ENCODE measurements around the gene HAL.

Gene HAL

DNA sequence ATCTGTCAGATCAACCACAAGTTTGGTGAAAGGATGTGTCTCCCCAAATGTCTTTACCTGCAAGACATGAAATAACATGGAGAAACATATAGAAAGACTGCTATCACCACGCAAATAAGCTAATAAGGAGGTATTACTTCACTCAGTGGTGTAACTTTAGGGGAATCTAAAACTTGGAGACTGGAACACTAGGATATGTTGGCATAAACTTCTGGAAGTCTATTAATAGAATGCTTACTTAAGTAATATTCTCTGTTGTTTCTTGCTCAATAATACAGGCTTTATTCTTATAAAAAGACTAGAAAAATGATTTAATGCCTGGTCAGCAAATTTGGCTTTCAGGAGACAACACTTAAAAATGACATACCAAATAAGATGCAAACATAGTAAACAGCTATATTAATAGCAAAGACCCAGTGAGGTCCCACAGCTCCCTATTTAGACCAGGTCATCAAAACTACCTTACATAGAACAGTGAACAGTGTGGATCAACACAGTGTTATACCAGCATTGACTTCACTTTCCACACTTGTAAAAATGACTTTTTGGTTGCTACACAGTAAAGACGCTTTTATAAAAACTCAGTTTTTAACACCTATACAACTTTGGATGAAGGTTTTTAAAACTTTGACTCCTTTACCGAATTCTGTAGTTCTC is 18.9 kb upstream of the HAL start:
- Histone ChIP-seq H3K36me3 (ENCODE audit: control insufficient read depth, insufficient read depth, low read length) (peaks cover 14% of the 10 kb centered on the region), H3K9me3 (ENCODE audit: control insufficient read depth, low read length) (no peaks in the 10 kb centered on the region), H3K27ac (ENCODE audit: insufficient read depth, low read depth, low read length, poor library complexity, severe bottlenecking) (no peak overlapping the region), H3K4me3 (ENCODE audit: insufficient read depth, low read depth, low read length) (no peak overlapping the region), H3K27me3 (ENCODE audit: control insufficient read depth, insufficient read depth, low read length, poor library complexity, severe bottlenecking) (no peaks in the 10 kb centered on the region), H3K4me1 (ENCODE audit: control insufficient read depth, insufficient read depth, low read length) (no peaks in the 10 kb centered on the region)
- WGBS, 2 experiments = 89 to 95% methylated on average over 3 of the region's 3 CpGs

GRCh38 chr12:96007729-96008128 is 11.6 kb upstream of the HAL start:
- H3K4me3 ChIP-seq (ENCODE audit: insufficient read depth, low read depth, low read length) = no peak overlapping the region
- no peaks in the 10 kb centered on the region for H3K27me3 ChIP-seq (ENCODE audit: control insufficient read depth, insufficient read depth, low read length, poor library complexity, severe bottlenecking)
- no peaks in the 10 kb centered on the region for H3K4me1 ChIP-seq (ENCODE audit: control insufficient read depth, insufficient read depth, low read length)
- WGBS, 2 experiments = 79 to 80% methylated on average over 1 of the region's 1 CpG
- H3K36me3 ChIP-seq (ENCODE audit: control insufficient read depth, insufficient read depth, low read length) = peaks cover 26% of the 10 kb centered on the region
- H3K27ac ChIP-seq (ENCODE audit: insufficient read depth, low read depth, low read length, poor library complexity, severe bottlenecking) = no peak overlapping the region
- H3K9me3 ChIP-seq (ENCODE audit: control insufficient read depth, low read length) = no peaks in the 10 kb centered on the region

DNA sequence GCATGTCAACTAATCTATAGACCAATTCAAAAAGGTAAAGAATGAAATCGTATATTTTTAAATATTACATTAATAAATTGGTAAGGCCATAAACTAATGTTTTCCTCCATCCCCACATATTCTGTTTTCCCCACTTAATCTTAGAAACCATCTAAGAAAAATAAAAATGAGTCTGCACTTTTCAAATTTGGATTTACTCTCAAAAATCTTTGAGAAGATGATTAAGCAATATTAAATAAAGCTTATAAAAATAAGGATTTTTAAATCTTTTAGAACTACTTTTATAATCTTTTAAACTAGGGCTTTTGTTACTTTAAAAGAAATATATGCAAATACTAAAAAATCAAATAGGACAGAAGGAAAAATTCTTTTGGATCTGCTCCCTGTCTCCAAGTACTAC is 10.6 kb upstream of the HAL start:
- Histone ChIP-seq H3K4me3 (ENCODE audit: insufficient read depth, low read depth, low read length) (no peak overlapping the region), H3K36me3 (ENCODE audit: control insufficient read depth, insufficient read depth, low read length) (peaks cover 21% of the 10 kb centered on the region)
- WGBS, 2 experiments = no CpG with 5 or more reads among the region's 1 CpG

DNA sequence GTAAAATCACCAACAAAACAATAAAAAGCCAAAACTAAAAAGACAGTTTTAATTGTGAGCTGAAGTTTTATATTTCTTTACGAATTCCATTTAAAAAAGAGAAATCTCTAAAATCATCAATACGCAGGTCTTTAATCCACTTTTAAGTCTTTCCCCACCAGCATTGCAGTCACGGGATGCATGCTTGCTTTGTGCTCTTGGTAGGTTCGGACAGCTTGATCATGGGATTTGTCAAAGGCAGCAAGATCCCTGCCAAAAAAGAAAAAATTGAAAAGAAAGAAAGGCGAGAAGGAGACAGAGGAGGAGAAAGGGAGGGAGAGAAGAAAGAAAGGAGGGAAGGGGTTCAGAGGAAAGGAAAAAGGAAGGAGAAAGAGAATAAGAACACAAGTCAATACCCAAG is 4.7 kb upstream of the HAL start:
- Histone ChIP-seq H3K36me3 (ENCODE audit: control insufficient read depth, insufficient read depth, low read length) (peaks cover 10% of the 10 kb centered on the region), H3K4me1 (ENCODE audit: control insufficient read depth, insufficient read depth, low read length) (no peaks in the 10 kb centered on the region), H3K9me3 (ENCODE audit: control insufficient read depth, low read length) (no peaks in the 10 kb centered on the region), H3K27me3 (ENCODE audit: control insufficient read depth, insufficient read depth, low read length, poor library complexity, severe bottlenecking) (no peaks in the 10 kb centered on the region), H3K27ac (ENCODE audit: insufficient read depth, low read depth, low read length, poor library complexity, severe bottlenecking) (no peak overlapping the region), H3K4me3 (ENCODE audit: insufficient read depth, low read depth, low read length) (no peak overlapping the region)
- WGBS, 2 experiments = 86 to 92% methylated on average over 5 of the region's 5 CpGs

More for the DNA sequence above, 10.6 kb upstream of the HAL start:
- no peak overlapping the region for H3K27ac ChIP-seq (ENCODE audit: insufficient read depth, low read depth, low read length, poor library complexity, severe bottlenecking)
- no peaks in the 10 kb centered on the region for H3K4me1 ChIP-seq (ENCODE audit: control insufficient read depth, insufficient read depth, low read length)
- no peaks in the 10 kb centered on the region for H3K9me3 ChIP-seq (ENCODE audit: control insufficient read depth, low read length)
- no peaks in the 10 kb centered on the region for H3K27me3 ChIP-seq (ENCODE audit: control insufficient read depth, insufficient read depth, low read length, poor library complexity, severe bottlenecking)

GRCh38 chr12:95999484-95999883 is 3.3 kb upstream of the HAL start:
- Histone ChIP-seq H3K9me3 (ENCODE audit: control insufficient read depth, low read length) (no peaks in the 10 kb centered on the region), H3K36me3 (ENCODE audit: control insufficient read depth, insufficient read depth, low read length) (peaks cover 10% of the 10 kb centered on the region), H3K4me1 (ENCODE audit: control insufficient read depth, insufficient read depth, low read length) (no peaks in the 10 kb centered on the region), H3K27ac (ENCODE audit: insufficient read depth, low read depth, low read length, poor library complexity, severe bottlenecking) (no peak overlapping the region), H3K27me3 (ENCODE audit: control insufficient read depth, insufficient read depth, low read length, poor library complexity, severe bottlenecking) (no peaks in the 10 kb centered on the region), H3K4me3 (ENCODE audit: insufficient read depth, low read depth, low read length) (no peak overlapping the region)
- WGBS, 2 experiments = 82 to 83% methylated on average over 5 of the region's 5 CpGs

- WGBS, 2 experiments = 43% methylated on average over 7 of the region's 7 CpGs
- Histone ChIP-seq H3K9me3 (ENCODE audit: control insufficient read depth, low read length) (no peaks in the 10 kb centered on the region), H3K27ac (ENCODE audit: insufficient read depth, low read depth, low read length, poor library complexity, severe bottlenecking) (no peak overlapping the region), H3K4me1 (ENCODE audit: control insufficient read depth, insufficient read depth, low read length) (no peaks in the 10 kb centered on the region), H3K27me3 (ENCODE audit: control insufficient read depth, insufficient read depth, low read length, poor library complexity, severe bottlenecking) (no peaks in the 10 kb centered on the region), H3K36me3 (ENCODE audit: control insufficient read depth, insufficient read depth, low read length) (peaks cover 9% of the 10 kb centered on the region), H3K4me3 (ENCODE audit: insufficient read depth, low read depth, low read length) (no peak overlapping the region)
Measured at GRCh38 chr12:95998611-95999286, 2.6 kb upstream of the HAL start.

DNA sequence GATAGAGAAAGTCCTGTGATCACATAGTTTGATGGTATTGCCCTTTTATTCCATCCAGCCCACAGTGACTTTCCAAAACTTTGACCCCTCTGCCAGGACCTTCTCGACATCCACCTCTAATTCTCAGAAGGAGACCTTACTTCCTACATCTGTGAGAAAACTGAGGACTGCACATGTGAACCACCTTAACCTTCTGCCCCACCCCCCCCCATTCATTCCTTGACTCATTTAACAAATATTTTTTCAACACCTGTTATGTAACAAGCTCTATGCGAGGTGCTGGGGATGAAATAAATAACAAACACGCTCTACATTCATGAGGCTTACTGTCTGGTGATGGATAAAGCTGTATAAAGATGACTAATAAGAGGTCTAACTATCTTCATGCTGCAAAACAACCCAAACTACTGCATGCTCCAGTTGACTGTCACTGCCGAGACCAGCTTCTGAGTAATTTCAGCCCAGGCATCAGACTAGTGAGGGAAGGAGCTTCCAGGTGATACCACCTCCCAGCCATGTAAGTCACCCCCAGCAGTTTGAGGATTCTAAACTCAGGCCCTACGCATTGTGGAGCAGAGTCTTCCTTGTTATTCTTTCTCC is 1.9 kb upstream of the HAL start:
- H3K4me3 ChIP-seq (ENCODE audit: insufficient read depth, low read depth, low read length) = no peak overlapping the region
- 84 to 94% methylated on average over 4 to 5 of the region's 5 CpGs for WGBS, 2 experiments
- peaks cover 7% of the 10 kb centered on the region for H3K36me3 ChIP-seq (ENCODE audit: control insufficient read depth, insufficient read depth, low read length)
- no peaks in the 10 kb centered on the region for H3K4me1 ChIP-seq (ENCODE audit: control insufficient read depth, insufficient read depth, low read length)
- H3K9me3 ChIP-seq (ENCODE audit: control insufficient read depth, low read length) = no peaks in the 10 kb centered on the region
- no peaks in the 10 kb centered on the region for H3K27me3 ChIP-seq (ENCODE audit: control insufficient read depth, insufficient read depth, low read length, poor library complexity, severe bottlenecking)
- no peak overlapping the region for H3K27ac ChIP-seq (ENCODE audit: insufficient read depth, low read depth, low read length, poor library complexity, severe bottlenecking)

- Histone ChIP-seq H3K4me3 (ENCODE audit: insufficient read depth, low read depth, low read length) (no peak overlapping the region), H3K36me3 (ENCODE audit: control insufficient read depth, insufficient read depth, low read length) (peaks cover 3% of the 10 kb centered on the region), H3K9me3 (ENCODE audit: control insufficient read depth, low read length) (no peaks in the 10 kb centered on the region), H3K27me3 (ENCODE audit: control insufficient read depth, insufficient read depth, low read length, poor library complexity, severe bottlenecking) (no peaks in the 10 kb centered on the region), H3K27ac (ENCODE audit: insufficient read depth, low read depth, low read length, poor library complexity, severe bottlenecking) (no peak overlapping the region), H3K4me1 (ENCODE audit: control insufficient read depth, insufficient read depth, low read length) (no peaks in the 10 kb centered on the region)
- 91 to 93% methylated on average over 3 of the region's 3 CpGs for WGBS, 2 experiments
Measured at GRCh38 chr12:95997276-95997675, 1.1 kb upstream of the HAL start.

DNA sequence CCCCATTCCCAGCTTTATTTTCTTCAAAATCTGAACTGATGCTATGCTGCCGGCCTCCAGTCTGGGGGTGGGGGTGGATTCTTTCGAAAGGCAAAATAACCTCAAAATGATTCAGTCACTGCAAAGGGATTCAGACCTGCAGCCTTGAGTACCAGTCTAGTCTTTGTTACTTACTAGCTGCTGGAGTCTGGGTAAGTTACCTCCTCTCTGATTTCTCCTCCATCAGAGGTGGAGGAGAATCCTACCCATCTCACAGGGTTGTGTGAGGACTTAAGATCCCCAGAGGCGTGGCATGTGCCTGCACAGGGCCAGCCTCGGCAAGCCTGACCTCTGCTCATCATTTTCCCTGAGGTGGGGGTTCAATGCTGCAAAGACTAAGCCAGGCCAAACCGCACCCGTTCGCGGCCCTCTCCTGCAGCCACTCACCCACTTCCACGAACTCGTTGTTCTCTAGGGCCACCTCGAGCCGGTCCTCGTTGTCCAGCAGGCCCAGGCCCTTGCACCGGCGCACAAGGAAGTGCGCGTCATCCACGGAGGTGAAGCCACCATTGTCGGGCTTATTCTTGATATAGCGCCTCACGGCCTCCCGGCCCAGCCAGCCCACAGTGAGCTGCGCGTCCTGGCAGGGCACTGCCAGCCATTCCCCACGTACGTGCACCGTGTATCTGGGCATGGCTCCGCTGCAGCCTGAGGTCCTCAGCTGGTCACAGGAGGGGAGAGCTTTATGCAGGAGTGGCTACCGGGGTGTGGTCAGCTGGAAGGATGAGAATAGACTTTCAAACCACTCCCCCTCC is 709 bp downstream of the HAL start:
- Histone ChIP-seq H3K36me3 (ENCODE audit: control insufficient read depth, insufficient read depth, low read length) (peaks cover 3% of the 10 kb centered on the region), H3K27ac (ENCODE audit: insufficient read depth, low read depth, low read length, poor library complexity, severe bottlenecking) (no peak overlapping the region), H3K4me1 (ENCODE audit: control insufficient read depth, insufficient read depth, low read length) (no peaks in the 10 kb centered on the region), H3K27me3 (ENCODE audit: control insufficient read depth, insufficient read depth, low read length, poor library complexity, severe bottlenecking) (no peaks in the 10 kb centered on the region), H3K9me3 (ENCODE audit: control insufficient read depth, low read length) (no peaks in the 10 kb centered on the region), H3K4me3 (ENCODE audit: insufficient read depth, low read depth, low read length) (no peak overlapping the region)
- WGBS, 2 experiments = 95 to 96% methylated on average over 29 of the region's 29 CpGs

GRCh38 chr12:95994476-95994875 is 1.7 kb downstream of the HAL start:
- H3K27ac ChIP-seq (ENCODE audit: insufficient read depth, low read depth, low read length, poor library complexity, severe bottlenecking) = no peak overlapping the region
- no peaks in the 10 kb centered on the region for H3K4me1 ChIP-seq (ENCODE audit: control insufficient read depth, insufficient read depth, low read length)
- no peaks in the 10 kb centered on the region for H3K36me3 ChIP-seq (ENCODE audit: control insufficient read depth, insufficient read depth, low read length)
- H3K27me3 ChIP-seq (ENCODE audit: control insufficient read depth, insufficient read depth, low read length, poor library complexity, severe bottlenecking) = no peaks in the 10 kb centered on the region
- H3K9me3 ChIP-seq (ENCODE audit: control insufficient read depth, low read length) = no peaks in the 10 kb centered on the region
- no peak overlapping the region for H3K4me3 ChIP-seq (ENCODE audit: insufficient read depth, low read depth, low read length)
- 88 to 93% methylated on average over 5 of the region's 5 CpGs for WGBS, 2 experiments
